Body of pancreas (tissue), 4 donors: ENCODE measurements around the gene SMIM36. TPM values are rescaled to one million over a fixed set of nuclear protein-coding genes. Genes with fewer than 3 reads are reported as not detected.

ENCODE experiments used
- ATAC-seq: fragments of 150-250 bp; one replicate; pipeline ENCODE4 v1.9.1; 2016
- DNase-seq, 4 donors: peaks; one replicate each; pipeline ENCODE4 v3.0.0-alpha.2; 2019
- H3K27ac ChIP-seq, 4 donors: fragments of 200-600 bp; sonication (generic); 1 replicate in 3 of 4; 2 replicates in 1 of 4; pipeline versions ENCODE4 v1.5.1 to v1.6.1; 2016 to 2019; ENCODE audit warnings: mild to moderate bottlenecking in 1 of 4, mixed read lengths in 1 of 4, moderate library complexity in 1 of 4
- H3K27me3 ChIP-seq, 2 donors: fragments of 200-600 bp; sonication (generic); one replicate each; pipeline ENCODE4 v1.6.0; 2016; ENCODE audit warnings: mild to moderate bottlenecking in 1 of 2
- H3K36me3 ChIP-seq, 2 donors: fragments of 200-600 bp; sonication (generic); replicated peaks in 1 of 2; 2 replicates each; pipeline ENCODE4 v1.5.1; 2016; ENCODE audit warnings: low read depth in 2 of 2; ENCODE audit not compliant: insufficient read depth in 1 of 2
- H3K4me1 ChIP-seq: fragments of 200-600 bp; sonication (generic); one replicate; pipeline ENCODE4 v1.6.0; 2016
- H3K4me3 ChIP-seq, 2 donors: fragments of 200-600 bp; sonication (generic); 1 replicate in 1 of 2; 2 replicates in 1 of 2; pipeline ENCODE4 v1.5.1; 2016 to 2019
- H3K9me3 ChIP-seq, 3 donors: fragments of 200-600 bp; sonication (generic); 1 replicate in 2 of 3; 2 replicates in 1 of 3; pipeline ENCODE4 v1.5.1; 2016
- CTCF ChIP-seq, 7 experiments: fragments of 450-650 bp in 4 of 7; fragments of 200-600 bp in 3 of 7; sonication (generic) in 3 of 7; IDR thresholded peaks; one replicate each; pipeline ENCODE4 v1.5.1; 2016 to 2019; ENCODE audit warnings: antibody characterized with exemption in 7 of 7
- POLR2A ChIP-seq, 3 donors: fragments of 450-650 bp; IDR thresholded peaks; one replicate each; pipeline ENCODE4 v1.6.1; 2016; ENCODE audit warnings: antibody characterized with exemption in 3 of 3, mild to moderate bottlenecking in 2 of 3
- WGBS, 2 donors: methylation state at CpG; one replicate each; pipeline ENCODE4 v1.1.5; 2017; 5-methylcytosine and 5-hydroxymethylcytosine counted together
- intact Hi-C: fragments of 100-400 bp; cut with DNase I; formaldehyde crosslinking; loops from one replicate; pipeline ENCODE4 v1.15.1; 2023
- total RNA-seq, 2 donors: library from RNA; depleted of rRNA; stranded (reverse); fragments of >200 nt; gene quantifications; one replicate each; pipeline ENCODE4 v1.1.0, GENCODE V29; 2016

SMIM36 gene
- total RNA-seq, 2 donors from 2014 or later, result not detected

- Histone ChIP-seq H3K27ac (no peak overlapping the region), H3K4me3 (no peak overlapping the region), H3K36me3 (no peaks in the 10 kb centered on the region), H3K9me3 (no peaks in the 10 kb centered on the region), H3K4me1 (peaks cover 3% of the 10 kb centered on the region), H3K27me3 (no peaks in the 10 kb centered on the region)
- TF ChIP-seq POLR2A (IDR thresholded peaks at IDR 0.05) (no peak), CTCF (IDR thresholded peaks at IDR 0.05) (no peak)
- WGBS, 2 donors, result 79 to 89% methylated on average over 10 of the region's 10 CpGs
- no peak for ATAC-seq
- DNase-seq, result no peak
- intact Hi-C loops, result no loop called here
These were observed 67.3 kb downstream of the SMIM36 start for GRCh38 chr17:55443904-55444303.

GRCh38 chr17:55442953-55443683 is 68.1 kb downstream of the SMIM36 start:
- ATAC-seq, result no peak
- DNase-seq, result no peak
- peaks cover 3% of the 10 kb centered on the region for H3K4me1 ChIP-seq
- intact Hi-C loops, result no loop called here
- no peaks in the 10 kb centered on the region for H3K9me3 ChIP-seq
- H3K36me3 ChIP-seq, result no peaks in the 10 kb centered on the region
- 74 to 79% methylated on average over 6 of the region's 6 CpGs for WGBS, 2 donors
- H3K4me3 ChIP-seq, result no peak overlapping the region
- H3K27ac ChIP-seq, result no peak overlapping the region
- no peak for TF ChIP-seq CTCF (IDR thresholded peaks at IDR 0.05)
- no peak for TF ChIP-seq POLR2A (IDR thresholded peaks at IDR 0.05)
- H3K27me3 ChIP-seq, result no peaks in the 10 kb centered on the region

- Histone ChIP-seq H3K27ac (no peak overlapping the region), H3K27me3 (no peaks in the 10 kb centered on the region), H3K9me3 (no peaks in the 10 kb centered on the region), H3K4me3 (no peak overlapping the region), H3K36me3 (no peaks in the 10 kb centered on the region), H3K4me1 (peaks cover 3% of the 10 kb centered on the region)
- no peak for DNase-seq
- TF ChIP-seq POLR2A (IDR thresholded peaks at IDR 0.05) (no peak), CTCF (IDR thresholded peaks at IDR 0.05) (no peak)
- intact Hi-C loops, result no loop called here
- ATAC-seq, result no peak
- WGBS, 2 donors, result 55 to 69% methylated on average over 5 of the region's 5 CpGs
These were observed 68.8 kb downstream of the SMIM36 start for GRCh38 chr17:55442462-55442861.

- 60 to 61% methylated on average over 2 of the region's 2 CpGs for WGBS, 2 donors
- no peak for DNase-seq
- H3K4me1 ChIP-seq, result peaks cover under 1% of the 10 kb centered on the region
- H3K36me3 ChIP-seq, result no peaks in the 10 kb centered on the region
- TF ChIP-seq POLR2A (IDR thresholded peaks at IDR 0.05), result no peak
- no peaks in the 10 kb centered on the region for H3K27me3 ChIP-seq
- no peak overlapping the region for H3K4me3 ChIP-seq
- intact Hi-C loops, result no loop called here
- no peaks in the 10 kb centered on the region for H3K9me3 ChIP-seq
- ATAC-seq, result no peak
- H3K27ac ChIP-seq, result no peak overlapping the region
These were observed 69.7 kb downstream of the SMIM36 start for GRCh38 chr17:55441544-55441943.

GRCh38 chr17:55440391-55440790 is 70.9 kb downstream of the SMIM36 start:
- DNase-seq (no peak), ATAC-seq (no peak)
- H3K27me3 ChIP-seq, result no peaks in the 10 kb centered on the region
- 61 to 75% methylated on average over 3 of the region's 3 CpGs for WGBS, 2 donors
- no peak overlapping the region for H3K4me3 ChIP-seq
- no peaks in the 10 kb centered on the region for H3K36me3 ChIP-seq
- H3K9me3 ChIP-seq, result no peaks in the 10 kb centered on the region
- no peak overlapping the region for H3K27ac ChIP-seq
- H3K4me1 ChIP-seq, result no peaks in the 10 kb centered on the region
- intact Hi-C loops, result no loop called here
- no peak for TF ChIP-seq CTCF (IDR thresholded peaks at IDR 0.05)
- TF ChIP-seq POLR2A (IDR thresholded peaks at IDR 0.05), result no peak
